NCI-H146 (cell line): ENCODE measurements around the gene NEURL3.
A peak's percentile ranks its signal among the peaks of the same experiment; 100 is the strongest.
"Not testable (repeated sequence)": the region's sequence is repeated elsewhere in the genome, so short reads cannot be mapped to it uniquely, and the experiment has no call there.

Source experiments
- DNase-seq: peaks from one replicate; lab custom pipeline; 2025; lab: John Stamatoyannopoulos, UW

The NEURL3 gene

GRCh38 chr2:96505231-96505889, at the start of gene NEURL3:
Gene NEURL3 (minus strand): TSS chr2:96505357. CDS start chr2:96505286, 71 bp downstream.
- DNase-seq: peak; percentile 13

GRCh38 chr2:96554293-96555145, 49.4 kb upstream of the NEURL3 start:
- DNase-seq: peak; percentile 45

GRCh38 chr2:96553957-96554292, 48.8 kb upstream of the NEURL3 start:
- DNase-seq: not testable (repeated sequence)

GRCh38 chr2:96553176-96553956, 48.2 kb upstream of the NEURL3 start:
- no peak for DNase-seq

GRCh38 chr2:96552315-96553175, 47.4 kb upstream of the NEURL3 start:
- DNase-seq: no peak

- DNase-seq: no peak
Observed at GRCh38 chr2:96551605-96552314, 46.6 kb upstream of the NEURL3 start.

GRCh38 chr2:96550787-96551604, 45.8 kb upstream of the NEURL3 start:
- DNase-seq: no peak

- DNase-seq: no peak
Observed at GRCh38 chr2:96549967-96550786, 45.0 kb upstream of the NEURL3 start.

GRCh38 chr2:96549466-96549785, 44.3 kb upstream of the NEURL3 start:
- DNase-seq: no peak

GRCh38 chr2:96548558-96549465, 43.7 kb upstream of the NEURL3 start:
- DNase-seq: no peak

GRCh38 chr2:96547731-96548171, 42.6 kb upstream of the NEURL3 start:
- no peak for DNase-seq

GRCh38 chr2:96547203-96547641, 42.1 kb upstream of the NEURL3 start:
- no peak for DNase-seq

GRCh38 chr2:96546797-96547196, 41.6 kb upstream of the NEURL3 start:
- no peak for DNase-seq

GRCh38 chr2:96546321-96546720, 41.2 kb upstream of the NEURL3 start:
- DNase-seq: no peak

GRCh38 chr2:96542357-96542977, 37.3 kb upstream of the NEURL3 start:
- no peak for DNase-seq

GRCh38 chr2:96541398-96542152, 36.4 kb upstream of the NEURL3 start:
- DNase-seq: no peak

- DNase-seq: no peak
Observed at GRCh38 chr2:96540136-96540535, 35.0 kb upstream of the NEURL3 start.
